Left renal cortex interstitium (tissue), 4 donors: ENCODE measurements around the gene FARP2. TPM values are rescaled to one million over a fixed set of nuclear protein-coding genes. Genes with fewer than 3 reads are reported as not detected.

Experiments used
- DNase-seq, 4 donors: peaks; one replicate each; pipeline ENCODE4 v3.0.0-alpha.2; 2013; ENCODE audit warnings: low read depth in 4 of 4, low spot score in 2 of 4, missing footprints in 1 of 4
- polyA plus RNA-seq, 4 donors: library from polyadenylated mRNA; unstranded; fragments of 120-200 nt; gene quantifications; one replicate each; pipeline ENCODE4 v1.2.1, GENCODE V29; 2013; ENCODE audit not compliant: insufficient read length in 4 of 4

The FARP2 gene
- polyA plus RNA-seq, 4 donors = 44.4 to 65.8 (median 54.5) TPM

GRCh38 chr2:241479026-241479898 is 123.2 kb downstream of the FARP2 start:
- no peak for DNase-seq

GRCh38 chr2:241481687-241482086 is 125.6 kb downstream of the FARP2 start:
- DNase-seq = no peak

- no peak for DNase-seq
Measured at GRCh38 chr2:241482126-241482955, 126.3 kb downstream of the FARP2 start.

- DNase-seq = no peak
Measured at GRCh38 chr2:241483305-241483704, 127.2 kb downstream of the FARP2 start.

- DNase-seq = no peak
Measured at GRCh38 chr2:241485172-241485911, 129.3 kb downstream of the FARP2 start.

GRCh38 chr2:241489088-241489487 is 133.0 kb downstream of the FARP2 start:
- DNase-seq = no peak

GRCh38 chr2:241489733-241490680 is 133.9 kb downstream of the FARP2 start:
- no peak for DNase-seq

- no peak for DNase-seq
Measured at GRCh38 chr2:241490825-241491506, 134.9 kb downstream of the FARP2 start.

- no peak for DNase-seq
Measured at GRCh38 chr2:241491549-241492173, 135.6 kb downstream of the FARP2 start.

GRCh38 chr2:241492174-241492565 is 136.1 kb downstream of the FARP2 start:
- no peak for DNase-seq

GRCh38 chr2:241493092-241493491 is 137.0 kb downstream of the FARP2 start:
- DNase-seq = no peak

GRCh38 chr2:241494311-241494908 is 138.3 kb downstream of the FARP2 start:
- DNase-seq = no peak

- DNase-seq = no peak
Measured at GRCh38 chr2:241495172-241496002, 139.3 kb downstream of the FARP2 start.

GRCh38 chr2:241496003-241496707 is 140.1 kb downstream of the FARP2 start:
- DNase-seq = no peak

- no peak for DNase-seq
Measured at GRCh38 chr2:241496904-241497877, 141.1 kb downstream of the FARP2 start.
